Central memory CD4-positive, alpha-beta T cell (primary cell): ENCODE measurements around the gene DHCR24.

ENCODE experiments used
- DNase-seq: peaks from one replicate; pipeline ENCODE4 v3.0.0; 2022

The DHCR24 gene

GRCh38 chr1:54842963-54843362, 44.0 kb downstream of the DHCR24 start:
- no peak for DNase-seq

GRCh38 chr1:54842206-54842915, 44.6 kb downstream of the DHCR24 start:
- no peak for DNase-seq

GRCh38 chr1:54839824-54840223, 47.2 kb downstream of the DHCR24 start:
- DNase-seq = no peak

- no peak for DNase-seq
Observed at GRCh38 chr1:54838565-54839180, 48.3 kb downstream of the DHCR24 start.

- no peak for DNase-seq
Observed at GRCh38 chr1:54837002-54837853, 49.8 kb downstream of the DHCR24 start.

- no peak for DNase-seq
Observed at GRCh38 chr1:54836594-54836993, 50.4 kb downstream of the DHCR24 start.

GRCh38 chr1:54835970-54836369, 51.0 kb downstream of the DHCR24 start:
- DNase-seq = no peak

GRCh38 chr1:54835131-54835898, 51.7 kb downstream of the DHCR24 start:
- DNase-seq = no peak

GRCh38 chr1:54834007-54834541, 52.9 kb downstream of the DHCR24 start:
- DNase-seq = no peak

- no peak for DNase-seq
Observed at GRCh38 chr1:54833121-54833520, 53.9 kb downstream of the DHCR24 start.

- DNase-seq = no peak
Observed at GRCh38 chr1:54826226-54826816, 60.7 kb downstream of the DHCR24 start.

GRCh38 chr1:54825696-54826095, 61.3 kb downstream of the DHCR24 start:
- no peak for DNase-seq

GRCh38 chr1:54823670-54824069, 63.3 kb downstream of the DHCR24 start:
- DNase-seq = no peak

- no peak for DNase-seq
Observed at GRCh38 chr1:54819733-54820132, 67.3 kb downstream of the DHCR24 start.

- DNase-seq = no peak
Observed at GRCh38 chr1:54819195-54819536, 67.8 kb downstream of the DHCR24 start.

GRCh38 chr1:54818461-54819194, 68.4 kb downstream of the DHCR24 start:
- no peak for DNase-seq

GRCh38 chr1:54816951-54817350, 70.0 kb downstream of the DHCR24 start:
- DNase-seq = no peak

- no peak for DNase-seq
Observed at GRCh38 chr1:54816130-54816529, 70.9 kb downstream of the DHCR24 start.

GRCh38 chr1:54815086-54815876, 71.7 kb downstream of the DHCR24 start:
- DNase-seq = no peak

- no peak for DNase-seq
Observed at GRCh38 chr1:54814571-54814970, 72.4 kb downstream of the DHCR24 start.

- DNase-seq = no peak
Observed at GRCh38 chr1:54814126-54814498, 72.9 kb downstream of the DHCR24 start.
